D341Med (cell line): ENCODE measurements around the gene ALPK3.

Experiments
- DNase-seq: peaks from one replicate; pipeline ENCODE4 v3.0.0; 2012; ENCODE audit warnings: low spot score

The ALPK3 gene

DNA sequence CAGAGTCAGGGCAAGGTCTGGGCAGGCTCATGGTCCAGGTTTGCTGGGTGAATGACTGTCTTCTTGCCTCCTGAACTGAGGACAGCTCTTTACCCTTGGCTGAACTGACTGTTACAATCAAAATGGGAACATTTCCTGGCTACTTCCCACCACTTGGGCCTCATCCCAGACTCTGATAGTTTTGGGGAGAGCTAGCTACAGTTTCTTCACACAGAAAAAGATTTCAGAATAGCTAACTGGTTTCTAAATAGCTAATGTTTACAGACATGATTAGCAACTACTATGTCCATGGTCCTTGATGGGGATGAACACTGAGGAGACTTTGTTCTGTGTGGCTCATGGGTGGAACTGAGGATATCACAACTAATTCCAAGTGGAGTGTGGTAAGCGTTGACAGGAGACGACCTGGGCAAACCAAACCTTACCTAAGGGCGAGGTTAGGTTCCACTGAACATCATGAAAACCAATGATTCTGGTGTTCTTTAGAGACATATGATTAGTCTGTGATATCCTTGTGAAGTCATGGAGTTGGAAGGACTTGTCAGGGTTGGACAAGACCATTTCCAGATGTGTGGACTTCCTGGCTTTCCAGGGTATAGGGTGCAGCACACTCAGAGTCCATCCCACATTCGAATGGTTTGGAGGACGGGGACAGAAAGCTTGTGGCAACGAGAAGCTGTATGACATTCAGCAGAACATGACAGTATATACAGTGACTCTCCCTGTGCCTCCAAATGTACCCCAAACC is 7.3 kb downstream of the ALPK3 start:
- DNase-seq, result no peak

DNA sequence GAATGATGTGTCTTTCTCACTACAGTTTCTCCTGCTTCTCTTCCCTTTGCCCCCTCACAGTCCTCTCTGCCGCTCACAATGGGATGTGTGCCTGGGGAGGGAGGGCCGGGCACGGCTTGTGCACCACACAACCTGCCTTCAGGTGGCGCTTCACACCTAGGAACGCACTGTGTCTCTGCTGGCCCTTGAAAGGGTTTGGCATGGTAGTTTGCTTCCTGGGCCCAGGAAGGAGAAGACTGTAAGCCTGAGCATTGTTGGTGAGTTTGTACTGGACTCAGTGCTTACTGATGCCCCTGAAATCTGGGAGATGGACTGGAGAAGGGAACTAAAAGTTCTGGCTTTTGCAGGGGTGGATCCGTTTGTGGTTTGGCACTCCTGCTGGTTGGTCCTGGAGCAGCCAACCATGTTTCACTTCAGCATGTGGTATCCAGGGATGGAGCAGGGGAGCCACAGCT is 9.2 kb downstream of the ALPK3 start:
- DNase-seq, result peak; percentile 57

DNA sequence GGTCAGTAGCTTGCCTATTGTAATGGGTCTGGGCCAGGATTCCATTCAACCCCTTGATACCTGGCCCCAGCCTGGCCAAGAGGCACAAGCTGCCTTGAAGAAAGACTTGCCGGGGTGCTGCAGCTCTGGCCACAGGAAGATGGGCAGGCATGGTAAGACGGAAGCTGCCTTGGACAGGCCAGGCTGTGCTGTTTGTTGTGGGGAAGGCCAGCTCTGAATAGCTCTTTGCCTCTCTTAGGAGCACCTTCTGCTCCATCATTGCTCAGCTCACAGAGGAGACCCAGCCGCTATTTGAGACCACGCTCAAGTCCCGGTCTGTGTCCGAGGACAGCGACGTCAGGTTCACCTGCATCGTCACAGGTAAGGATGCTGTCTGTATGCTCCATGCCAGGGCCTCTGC is 10.1 kb downstream of the ALPK3 start:
- no peak for DNase-seq

DNA sequence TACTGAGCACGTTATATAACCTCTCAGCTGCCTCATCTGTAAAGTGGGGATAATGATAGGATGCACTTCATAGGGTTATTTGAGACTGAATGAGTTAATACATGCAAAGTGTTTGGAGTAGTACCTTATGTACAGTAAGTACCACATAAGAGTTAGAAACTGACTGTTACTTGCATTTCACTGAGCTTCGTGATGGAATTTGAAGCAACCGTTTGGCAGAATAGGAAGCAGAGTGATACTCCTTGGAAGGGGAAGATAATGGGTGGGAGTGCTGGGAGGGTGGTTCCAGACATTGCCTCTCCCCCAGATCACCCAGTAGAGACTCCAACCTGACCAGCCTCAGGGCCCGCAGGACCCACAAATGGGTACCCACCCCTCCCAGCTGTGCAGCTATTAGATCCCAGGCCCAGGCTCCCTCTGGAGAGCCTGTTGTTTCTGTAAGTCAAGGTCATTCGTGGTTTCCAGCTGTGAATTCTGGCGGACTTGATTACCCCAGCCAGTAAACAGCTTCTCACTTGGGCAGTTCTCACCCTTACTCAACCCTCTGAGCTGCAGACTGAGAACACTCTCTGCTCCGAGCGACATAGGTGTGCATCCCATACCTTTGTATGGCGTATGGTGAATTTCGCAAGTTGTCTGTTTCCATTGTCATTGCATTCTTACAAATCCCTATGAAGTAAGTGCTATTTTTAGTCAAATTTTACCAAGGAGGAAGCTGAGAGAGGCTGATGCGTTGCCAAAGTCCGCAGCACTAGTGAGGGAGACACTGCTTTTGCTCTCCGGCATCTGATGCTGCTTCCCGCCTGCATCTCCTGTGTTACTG is 11.1 kb downstream of the ALPK3 start:
- no peak for DNase-seq

DNA sequence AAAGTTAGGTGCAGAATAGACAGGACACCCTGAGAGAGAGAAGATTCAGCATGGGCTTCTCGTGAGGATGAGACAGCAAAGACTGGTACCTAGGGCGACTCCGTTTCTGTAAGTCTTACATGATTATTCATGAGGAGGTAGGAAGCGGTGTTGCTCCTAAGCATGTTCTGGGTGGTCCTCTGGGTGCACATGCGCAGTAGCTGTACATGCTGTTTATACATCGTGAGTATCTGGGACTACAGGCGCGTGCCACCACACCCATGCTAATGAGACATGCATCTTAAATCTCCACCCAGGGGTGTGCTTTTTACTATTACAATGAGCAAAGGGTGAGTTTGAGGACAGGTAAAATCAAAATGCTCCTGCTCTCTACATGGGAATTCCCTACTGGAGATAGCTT is 12.3 kb downstream of the ALPK3 start:
- DNase-seq, result no peak

DNA sequence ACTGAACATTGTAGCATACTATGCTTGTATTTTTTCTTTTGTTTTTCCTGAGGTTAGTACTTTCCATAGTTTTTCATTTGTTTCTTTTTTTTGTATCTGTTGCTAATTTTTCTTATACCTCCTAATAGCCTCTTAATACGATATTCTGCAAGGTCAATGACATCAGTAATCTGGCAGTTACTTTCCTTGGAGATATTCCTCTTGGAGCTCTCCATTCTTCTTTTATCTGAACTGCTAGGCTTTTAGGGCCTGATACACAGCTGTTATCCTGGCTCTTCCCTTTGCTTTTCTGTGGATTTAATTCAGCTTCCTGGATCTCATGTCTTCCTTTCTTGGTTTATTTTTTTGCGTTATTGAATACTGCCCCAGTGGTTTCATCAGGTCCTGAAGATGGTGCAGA is 12.9 kb downstream of the ALPK3 start:
- DNase-seq, result no peak

DNA sequence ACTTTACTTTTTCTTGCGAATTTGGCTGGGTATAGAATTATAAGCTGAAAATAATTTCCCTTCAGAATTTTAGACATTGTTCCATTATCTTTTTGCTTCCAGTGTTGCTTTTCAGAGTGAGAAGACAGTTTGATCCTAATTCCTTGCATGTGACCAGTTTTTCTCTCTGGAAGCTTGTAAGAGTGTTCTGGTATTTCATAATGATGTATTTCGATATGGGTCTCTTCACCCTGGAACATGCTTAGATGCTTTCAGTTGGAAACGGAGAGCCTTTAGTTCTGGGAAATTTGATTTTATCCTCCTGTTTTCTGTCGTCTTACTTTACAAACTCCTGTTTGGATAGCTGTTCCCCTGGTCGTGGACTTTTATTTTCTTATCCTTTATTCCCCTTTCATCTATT is 13.9 kb downstream of the ALPK3 start:
- no peak for DNase-seq

DNA sequence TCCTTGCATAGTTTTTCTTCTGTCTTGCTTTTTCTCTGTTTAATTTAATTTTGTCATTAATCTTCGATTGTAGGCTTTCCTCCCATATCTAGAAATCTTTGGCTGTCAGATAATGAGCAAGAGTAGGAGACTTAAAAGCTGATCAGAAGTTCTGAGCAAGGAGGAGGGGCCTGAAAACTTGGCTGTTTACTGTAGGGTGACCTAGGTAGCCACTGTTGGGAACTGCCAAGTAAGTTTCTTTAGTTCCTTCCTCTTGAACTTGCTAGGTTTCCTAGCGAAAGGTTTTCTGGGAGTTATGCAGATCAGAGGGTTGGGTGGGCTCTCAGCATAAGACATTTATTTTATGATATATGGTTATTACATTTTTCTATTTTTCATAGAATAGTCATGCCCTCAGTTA is 14.5 kb downstream of the ALPK3 start:
- no peak for DNase-seq

DNA sequence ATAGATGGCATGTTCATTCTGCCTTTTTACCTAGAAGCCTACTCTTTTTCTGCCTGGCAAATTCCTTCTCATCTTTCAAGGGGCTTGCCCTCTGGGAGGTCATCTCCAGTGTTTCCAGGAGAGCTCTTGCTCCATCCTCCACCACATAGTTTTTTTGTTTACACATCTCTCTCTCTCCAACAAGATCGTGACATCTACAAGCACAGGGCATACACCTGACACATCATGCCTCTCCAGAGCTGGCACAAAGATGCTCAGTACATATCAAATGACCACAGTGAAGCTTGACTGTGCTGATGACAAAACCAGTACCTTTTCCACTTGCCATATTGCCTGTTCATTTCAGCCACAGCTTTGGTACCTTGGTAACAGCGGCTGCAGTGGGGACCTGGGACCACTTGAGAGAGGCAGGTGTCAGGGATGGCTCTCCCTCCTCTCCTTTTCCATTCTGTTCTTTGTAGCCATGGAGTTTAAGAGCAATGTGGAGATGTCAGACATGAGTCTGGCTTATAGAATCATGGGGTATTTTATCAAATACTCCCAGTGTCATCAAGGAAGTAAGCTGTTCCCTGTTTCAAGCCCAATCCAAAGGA is 15.4 kb downstream of the ALPK3 start:
- DNase-seq, result no peak

DNA sequence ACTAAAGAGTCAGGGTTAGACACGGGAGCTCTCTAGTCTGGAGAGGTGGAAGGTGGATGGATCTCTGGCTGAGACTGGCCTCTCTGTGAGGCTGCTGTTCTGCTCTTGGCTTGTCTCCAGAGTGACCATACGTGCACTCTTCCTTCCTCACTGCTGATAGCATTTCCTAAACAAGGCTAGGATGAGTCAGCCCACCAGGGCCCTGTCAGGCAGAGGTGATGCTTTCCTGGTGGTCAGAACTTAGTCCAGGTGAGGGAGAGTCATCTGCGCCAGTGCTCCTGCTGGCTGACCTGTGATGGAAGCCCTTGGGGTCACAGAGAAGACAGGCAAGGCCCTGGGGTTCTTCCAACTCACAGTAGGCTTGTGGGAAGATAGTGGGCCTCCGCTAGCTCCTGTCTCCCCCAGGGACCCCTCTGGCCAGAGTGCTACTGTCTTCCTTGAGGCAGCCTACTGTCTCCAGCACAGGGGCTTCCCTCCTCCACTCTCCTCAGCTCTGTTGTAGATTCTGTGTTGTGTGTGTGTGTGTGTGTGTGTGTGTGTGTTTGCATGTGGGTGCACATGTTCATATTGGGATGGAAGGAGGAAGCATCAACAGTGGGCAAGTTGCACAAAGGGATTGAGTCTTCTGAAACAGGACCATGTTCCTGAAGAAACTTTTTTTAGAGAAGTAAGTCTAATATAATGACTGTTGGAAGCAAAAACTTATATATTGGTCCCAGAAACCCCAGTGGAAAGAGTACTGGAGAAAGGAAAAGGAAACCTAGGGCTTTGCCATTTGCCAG is 16.5 kb downstream of the ALPK3 start:
- DNase-seq, result no peak

DNA sequence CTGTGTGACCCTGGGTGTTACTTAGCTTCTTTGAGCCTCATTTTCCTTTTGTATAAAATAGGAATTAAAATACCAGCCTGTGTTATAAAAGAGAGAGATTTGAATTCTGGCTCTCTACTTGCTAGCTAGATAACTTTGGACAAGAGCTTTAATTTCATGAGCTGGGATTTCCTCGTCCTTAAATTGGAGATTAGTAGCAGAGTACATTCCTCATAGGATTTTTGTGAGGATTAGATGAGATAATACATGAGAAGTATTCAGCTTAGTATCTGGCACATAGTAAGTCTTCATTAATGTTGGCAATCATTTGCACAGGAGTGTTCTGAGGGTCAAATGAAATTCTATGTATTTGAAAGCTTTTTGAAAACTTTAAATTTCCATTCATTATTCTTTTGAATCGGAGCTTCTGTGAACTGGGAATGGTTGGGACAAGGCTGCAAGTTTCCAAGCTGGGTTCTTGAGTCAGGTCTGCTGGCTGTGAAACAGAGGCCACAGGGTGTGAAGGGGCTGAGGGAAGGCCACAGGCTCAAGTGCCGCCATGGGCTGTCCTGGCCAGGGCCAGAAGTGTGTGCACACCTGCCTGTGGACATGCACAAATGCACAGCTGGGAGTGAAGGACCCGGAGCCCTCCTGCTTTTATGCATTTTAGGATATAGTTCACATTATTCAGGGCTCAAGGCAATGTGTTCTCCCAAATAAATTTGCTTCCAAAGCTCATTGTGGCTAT is 17.2 kb downstream of the ALPK3 start:
- DNase-seq, result no peak

DNA sequence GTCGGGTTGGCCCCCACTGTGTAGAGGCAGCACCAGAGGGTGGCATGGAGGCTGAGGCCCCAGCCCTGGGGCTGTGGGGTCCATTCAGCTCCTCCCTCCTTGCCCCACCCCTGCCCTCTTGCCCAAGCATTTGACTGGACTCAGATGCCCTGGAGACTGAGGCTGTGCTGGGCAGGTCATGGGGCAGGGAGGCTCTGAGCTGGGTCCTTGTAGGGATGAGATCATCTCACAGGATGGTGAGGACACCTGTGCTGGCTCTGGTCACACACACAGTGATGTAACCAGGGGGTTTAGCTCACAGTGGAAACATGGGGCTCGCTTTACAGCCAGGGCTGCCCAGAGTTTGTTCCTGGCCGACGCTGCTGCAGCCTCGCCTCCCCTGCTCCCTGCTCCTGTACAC is 17.8 kb downstream of the ALPK3 start:
- no peak for DNase-seq

DNA sequence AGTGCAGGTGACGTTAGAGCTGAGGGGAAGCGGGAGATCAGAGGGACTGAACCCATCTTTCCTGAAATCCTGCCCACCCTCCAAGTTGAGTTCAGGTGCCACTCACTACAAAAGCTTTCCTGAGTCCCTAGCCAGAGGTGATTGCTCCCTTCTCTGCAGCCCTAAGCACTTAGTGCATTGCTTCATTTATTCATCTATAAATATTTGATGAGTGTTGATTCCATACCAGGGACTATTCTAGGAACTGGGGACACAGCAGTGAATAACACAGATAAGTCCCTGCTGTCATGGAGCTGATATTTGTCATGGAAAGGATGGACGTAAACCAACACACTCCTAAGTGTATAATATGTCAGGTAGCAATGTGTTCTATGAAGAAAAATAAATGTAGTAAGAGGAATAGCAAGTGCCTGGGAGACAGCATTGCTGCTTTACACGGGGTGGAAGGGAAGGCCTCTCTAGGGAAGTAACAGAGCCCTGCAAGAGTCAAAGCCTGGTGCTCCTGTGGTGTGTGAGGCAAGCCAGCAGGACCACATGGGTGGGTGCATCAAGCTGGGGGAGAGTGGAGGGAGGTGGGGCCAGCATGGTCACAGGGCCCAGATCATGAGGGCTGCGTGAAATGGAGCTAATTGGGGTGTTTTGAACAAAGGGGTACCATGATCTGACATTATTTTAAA is 18.6 kb downstream of the ALPK3 start:
- no peak for DNase-seq

DNA sequence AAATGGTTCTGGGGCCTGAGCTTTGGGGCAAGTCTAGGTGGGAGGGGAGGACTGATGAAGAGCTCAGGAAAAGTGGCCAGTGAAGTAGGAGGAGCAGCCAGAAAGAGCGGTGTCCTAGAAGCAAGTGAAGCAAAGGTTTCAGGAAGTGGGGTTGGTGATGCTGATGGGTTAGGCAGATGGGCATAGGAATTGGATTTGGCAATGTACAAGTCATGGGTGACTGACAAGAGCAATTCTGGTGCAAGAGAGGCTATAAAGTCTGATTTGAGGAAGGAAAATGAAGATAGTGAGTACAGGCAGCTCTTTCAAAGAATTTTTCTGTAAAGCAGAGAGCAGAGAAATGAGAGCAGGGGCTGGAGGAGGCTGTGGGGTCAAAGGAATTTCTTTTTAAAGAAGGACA is 19.7 kb downstream of the ALPK3 start:
- DNase-seq, result no peak

DNA sequence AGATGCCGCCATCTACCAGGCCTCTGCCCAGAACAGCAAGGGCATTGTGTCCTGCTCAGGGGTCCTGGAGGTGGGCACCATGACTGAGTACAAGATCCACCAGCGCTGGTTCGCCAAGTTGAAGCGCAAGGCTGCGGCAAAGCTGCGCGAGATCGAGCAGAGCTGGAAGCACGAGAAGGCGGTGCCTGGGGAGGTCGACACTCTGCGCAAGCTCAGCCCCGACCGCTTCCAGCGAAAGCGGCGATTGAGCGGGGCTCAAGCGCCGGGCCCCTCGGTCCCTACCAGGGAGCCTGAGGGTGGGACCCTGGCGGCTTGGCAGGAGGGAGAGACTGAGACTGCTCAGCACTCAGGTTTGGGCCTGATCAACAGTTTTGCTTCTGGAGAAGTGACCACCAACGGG is 22.6 kb downstream of the ALPK3 start:
- DNase-seq, result no peak

DNA sequence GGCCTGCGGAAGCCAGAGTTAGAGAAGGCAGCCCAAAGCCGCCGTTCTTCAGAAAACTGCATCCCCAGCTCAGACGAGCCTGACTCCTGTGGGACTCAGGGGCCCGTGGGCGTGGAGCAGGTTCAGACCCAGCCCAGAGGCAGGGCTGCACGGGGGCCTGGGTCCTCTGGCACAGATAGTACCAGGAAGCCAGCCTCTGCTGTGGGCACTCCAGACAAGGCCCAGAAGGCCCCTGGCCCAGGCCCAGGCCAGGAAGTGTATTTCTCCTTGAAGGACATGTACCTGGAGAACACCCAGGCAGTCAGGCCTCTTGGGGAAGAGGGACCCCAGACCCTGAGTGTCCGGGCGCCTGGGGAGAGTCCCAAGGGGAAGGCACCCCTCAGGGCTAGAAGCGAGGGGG is 23.1 kb downstream of the ALPK3 start:
- DNase-seq, result no peak

DNA sequence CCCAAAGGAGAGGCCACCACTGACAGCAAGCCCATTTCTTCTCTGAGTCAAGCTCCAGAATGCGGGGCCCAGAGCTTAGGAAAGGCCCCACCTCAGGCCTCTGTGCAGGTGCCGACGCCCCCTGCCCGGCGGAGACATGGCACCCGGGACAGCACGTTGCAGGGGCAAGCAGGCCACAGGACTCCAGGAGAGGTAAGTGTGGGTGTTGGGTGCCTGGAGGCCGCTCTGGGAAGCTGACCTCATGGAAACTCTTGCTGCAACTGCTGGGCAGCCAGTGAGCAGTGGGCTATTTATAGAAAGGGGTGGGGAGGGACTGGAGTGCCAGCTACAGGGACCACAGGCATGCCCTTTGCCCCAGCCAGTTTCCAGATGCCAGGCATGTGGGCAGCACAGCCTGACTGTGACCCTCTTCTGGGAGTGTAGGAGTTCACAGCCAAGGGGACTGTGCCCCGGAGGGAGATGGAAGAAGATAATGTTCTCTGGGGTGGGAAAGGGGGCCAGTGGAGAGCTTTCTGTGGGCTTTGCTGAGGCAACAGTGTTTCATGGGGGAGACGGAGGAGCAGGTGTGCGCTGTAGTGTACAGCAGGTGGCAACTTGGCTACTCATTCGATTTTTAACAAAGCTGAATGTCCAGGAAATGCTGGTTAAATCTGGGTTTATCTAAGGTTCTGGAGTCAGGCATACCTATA is 23.7 kb downstream of the ALPK3 start:
- no peak for DNase-seq

DNA sequence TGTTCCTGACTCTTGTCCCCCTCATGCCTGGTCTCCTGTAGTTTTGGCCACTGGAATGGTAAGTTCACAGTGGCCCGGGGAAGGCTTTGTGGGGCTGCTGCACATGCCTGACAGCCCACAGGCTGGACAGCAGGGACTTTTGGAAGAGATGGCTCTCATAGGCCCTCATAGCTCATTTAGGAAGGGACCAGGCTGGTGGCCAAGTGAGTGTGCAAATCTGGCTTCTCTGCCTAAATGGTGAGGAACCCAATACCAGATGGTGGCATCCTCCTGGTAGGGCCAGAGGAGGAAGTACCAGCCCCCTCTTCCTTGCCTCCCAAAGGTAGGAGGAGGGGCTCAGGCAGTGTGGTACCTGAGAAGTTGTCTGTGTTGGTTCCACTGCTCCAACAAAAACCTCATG is 25.6 kb downstream of the ALPK3 start:
- no peak for DNase-seq

DNA sequence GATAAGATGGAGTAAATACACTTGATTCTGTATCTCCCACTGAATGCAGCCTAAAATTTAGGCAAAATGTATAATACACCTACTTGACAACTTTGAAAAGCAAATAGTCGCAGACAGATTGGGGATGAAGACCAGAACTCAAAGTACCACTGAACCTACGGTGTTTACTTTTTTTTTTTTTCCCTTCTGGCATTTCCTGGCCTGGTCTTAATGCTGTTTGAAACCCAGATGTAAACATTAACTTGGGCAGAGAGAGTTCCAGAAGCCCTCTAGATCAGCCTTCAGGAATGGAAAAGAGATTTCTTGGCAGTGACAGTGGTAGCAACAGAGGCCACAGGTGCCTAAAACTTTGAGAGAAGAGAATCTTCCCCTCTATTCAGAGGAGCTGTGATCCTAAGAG is 27.8 kb downstream of the ALPK3 start:
- DNase-seq, result no peak

DNA sequence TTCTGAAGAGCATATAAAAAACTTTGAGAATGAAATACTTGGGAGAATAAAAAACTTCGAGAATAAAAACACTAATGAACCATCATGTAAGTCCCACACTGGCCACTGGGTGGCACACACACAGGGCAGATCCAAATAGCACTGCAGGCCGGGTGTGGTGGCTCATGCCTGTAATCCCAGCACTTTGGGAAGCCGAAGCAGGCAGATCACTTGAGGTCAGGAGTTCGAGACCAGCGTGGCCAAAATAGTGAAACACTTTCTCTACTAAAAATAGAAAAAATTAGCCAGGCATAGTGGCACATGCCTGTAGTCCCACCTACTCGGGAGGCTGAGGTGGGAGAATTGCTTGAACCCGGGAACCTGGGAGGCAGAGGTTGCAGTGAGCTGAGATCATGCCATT is 28.5 kb downstream of the ALPK3 start:
- DNase-seq, result peak; percentile 70

DNA sequence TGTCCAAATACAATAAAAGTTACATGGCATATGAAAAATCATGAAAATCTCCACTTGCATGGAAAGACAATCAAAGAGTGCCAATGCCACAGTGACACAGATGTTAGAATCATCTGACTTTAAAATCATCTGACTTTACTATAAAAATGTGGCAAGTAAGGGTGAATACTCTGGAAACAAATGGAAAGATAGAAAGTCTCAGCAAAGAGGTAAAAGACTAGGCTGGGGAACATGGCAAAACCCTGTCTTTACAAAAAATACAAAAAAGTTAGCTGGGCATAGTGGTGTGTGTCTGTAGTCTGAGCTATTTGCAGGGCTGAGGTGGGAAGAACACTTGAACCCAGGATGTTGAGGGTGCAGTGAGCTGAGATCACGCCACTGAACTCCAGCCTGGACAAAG is 29.1 kb downstream of the ALPK3 start:
- no peak for DNase-seq
